ENCODE data around the gene DMPK.
"Not testable (repeated sequence)": the region's sequence is repeated elsewhere in the genome, so short reads cannot be mapped to it uniquely, and the experiment has no call there.

The DMPK gene

DNA sequence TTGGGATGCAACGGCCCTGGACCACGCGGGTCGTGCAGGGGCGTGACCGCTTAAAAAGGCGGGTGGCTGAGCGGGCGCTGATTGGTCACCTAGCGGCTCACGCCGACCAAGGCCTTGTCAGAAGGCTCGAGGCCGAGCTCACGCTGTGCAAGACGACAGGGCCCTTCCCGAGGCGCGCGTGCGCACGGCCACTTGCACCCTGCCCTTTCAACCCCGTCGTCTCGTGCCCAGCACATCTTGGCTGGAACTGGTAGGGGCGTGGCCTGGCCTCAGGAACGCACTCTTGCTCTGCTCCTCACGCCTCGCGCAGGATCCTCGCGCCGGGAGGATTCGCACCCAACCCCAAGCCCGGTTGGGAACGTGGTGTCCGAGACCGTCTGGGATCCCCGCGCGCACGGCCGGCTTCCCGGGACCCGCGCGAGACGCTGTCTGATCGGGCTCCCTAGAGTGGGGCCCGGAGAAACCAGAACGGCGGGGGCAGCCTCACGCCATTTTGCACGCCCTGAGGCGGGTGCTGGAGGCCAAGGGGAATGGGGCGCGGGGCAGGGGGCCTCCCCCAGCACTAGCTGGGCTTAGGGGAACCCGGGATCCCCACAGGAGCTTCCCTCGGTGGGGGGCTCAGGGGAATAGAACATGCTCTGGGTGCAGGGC, 49.0 kb downstream of the DMPK start, which contains the start of gene MEIOSIN:
Gene MEIOSIN (plus strand): TSS at position 280 of the 651 bp plus-strand sequence. CDS start 1,938 bp downstream, outside the sequence.
- no peak for DNase-seq

DNA sequence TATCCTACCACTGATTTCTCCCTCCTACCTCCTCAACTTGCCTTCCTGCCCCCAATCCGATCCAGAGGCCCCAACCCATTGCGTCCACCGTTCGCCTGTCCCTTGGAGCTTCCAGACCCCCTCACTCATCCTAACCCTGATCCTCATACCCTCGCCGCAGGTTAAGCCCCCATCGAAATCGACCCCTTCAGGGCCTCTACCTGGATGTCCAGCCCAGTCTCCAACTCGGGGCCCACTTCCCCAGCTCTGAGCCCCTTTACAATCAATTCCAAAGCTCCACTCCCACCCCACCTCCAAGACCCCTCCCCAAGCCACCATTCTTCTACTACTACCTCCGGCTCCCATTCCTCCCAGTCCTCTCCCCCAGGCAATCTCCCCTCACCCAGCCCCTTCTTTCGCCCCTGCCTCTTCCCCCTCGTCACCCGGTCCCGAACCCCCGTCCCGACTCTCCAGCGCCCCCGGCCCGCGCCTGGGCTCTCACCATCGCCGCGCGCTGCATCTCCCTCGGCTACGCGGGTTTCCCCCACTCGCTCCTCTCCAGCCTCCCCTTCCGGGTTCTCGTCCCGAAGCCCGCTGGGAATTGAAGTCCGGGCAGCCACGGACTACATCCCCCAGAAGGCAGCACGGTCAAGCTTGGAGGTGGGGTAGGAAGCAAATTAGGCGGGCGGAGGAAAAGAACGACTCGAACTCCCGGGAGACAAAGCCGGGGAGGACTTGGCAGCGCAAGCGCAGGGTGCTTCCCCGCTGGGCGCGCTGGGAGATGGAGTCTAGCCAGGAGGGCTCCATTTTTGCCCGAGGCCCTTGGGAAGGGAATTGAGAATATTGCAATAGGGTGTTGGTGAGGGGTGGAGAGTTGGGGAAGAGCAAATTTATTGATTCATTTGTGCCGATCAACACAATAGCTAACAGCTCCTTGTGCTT, 51.7 kb downstream of the DMPK start, which contains the start of gene FBXO46:
Gene FBXO46 (minus strand): TSS at position 529 of the 921 bp plus-strand sequence. CDS start 17,401 bp downstream, outside the sequence.
- DNase-seq: peak; percentile 99

DNA sequence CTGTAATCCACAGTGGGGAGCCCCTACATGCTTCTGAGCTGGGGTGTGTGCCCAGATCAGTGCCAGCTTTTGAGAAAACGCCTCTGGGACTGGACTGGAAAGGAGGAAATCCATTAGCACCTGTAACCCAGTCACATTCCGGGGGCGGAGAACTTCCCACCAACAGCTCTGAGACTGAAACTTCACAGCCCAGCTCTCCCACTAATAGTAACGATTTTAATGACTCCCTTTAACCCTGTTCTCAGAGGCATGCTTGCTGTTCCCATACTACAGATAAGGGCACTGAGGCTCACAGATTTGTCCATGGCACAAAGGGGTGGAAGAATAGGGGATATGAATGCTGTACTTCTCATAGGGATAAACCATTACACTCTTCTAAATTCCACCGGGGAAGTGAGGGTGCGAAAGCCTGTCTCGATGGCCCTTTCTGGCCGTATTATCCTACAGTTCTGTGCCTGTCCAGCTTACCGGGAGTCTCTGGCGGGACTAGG, 52.4 kb downstream of the DMPK start:
- DNase-seq: no peak

DNA sequence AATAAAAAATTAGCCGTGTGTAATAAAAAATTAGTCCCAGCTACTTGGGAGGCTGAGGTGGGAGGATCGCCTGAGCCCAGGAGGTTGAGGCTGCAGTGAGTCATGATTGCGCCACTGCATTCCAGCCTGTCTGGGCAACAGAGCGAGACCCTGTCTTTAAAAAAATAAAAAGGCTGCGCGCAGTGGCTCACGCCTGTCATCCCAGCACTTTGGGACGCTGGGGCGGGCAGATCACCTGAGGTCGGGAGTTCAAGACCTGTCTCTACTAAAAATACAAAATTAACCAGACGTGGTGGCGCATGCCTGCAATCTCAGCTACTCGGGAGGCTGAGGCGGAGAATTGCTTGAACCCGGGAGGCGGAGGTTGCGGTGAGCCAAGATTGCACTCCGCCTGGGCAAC, 53.6 kb downstream of the DMPK start:
- not testable (repeated sequence) for DNase-seq

DNA sequence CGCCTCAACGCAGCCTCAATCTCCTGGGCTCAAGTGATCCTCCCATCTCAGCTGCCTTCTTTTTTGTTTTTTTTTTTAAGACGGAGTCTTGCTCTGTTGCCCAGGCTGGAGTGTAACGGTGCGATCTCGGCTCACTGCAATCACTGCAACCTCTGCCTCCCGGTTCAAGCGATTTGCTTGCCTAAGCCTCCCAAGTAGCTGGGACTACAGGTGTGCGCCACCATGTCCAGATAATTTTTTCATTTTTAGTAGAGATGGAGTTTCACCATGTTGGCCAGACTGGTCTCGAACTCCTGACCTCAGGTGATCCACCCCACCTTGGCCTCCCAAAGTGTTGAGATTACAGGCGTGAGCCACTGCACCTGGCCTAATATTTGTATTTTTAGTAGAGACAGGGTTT, 62.2 kb downstream of the DMPK start:
- not testable (repeated sequence) for DNase-seq

Measured in fibroblast of skin of right quadriceps (primary cell).